HepG2 (cell line): ENCODE data around the gene HLCS.

Experiments used
- CBX1 ChIP-seq: IDR thresholded peaks from one replicate; pipeline ENCODE4 v1.6.1; 2016; ENCODE audit warnings: antibody characterized with exemption, low read depth
- CHD2 ChIP-seq: IDR thresholded peaks from 2 replicates; pipeline ENCODE4 v1.6.1; 2011; ENCODE audit warnings: low read depth, low read length, improper control_type of control experiment
- CTCF ChIP-seq: sonication (generic); formaldehyde crosslinking; IDR thresholded peaks from 2 replicates; pipeline ENCODE4 v1.5.0; 2020; ENCODE audit warnings: mild to moderate bottlenecking, missing genetic modification reagents, moderate library complexity
- ESRRA ChIP-seq: sonication (generic); formaldehyde crosslinking; IDR thresholded peaks from 2 replicates; pipeline ENCODE4 v1.5.1; 2020; ENCODE audit warnings: mild to moderate bottlenecking, low read depth, missing genetic modification reagents
- HDAC6 ChIP-seq: fragments of 200-600 bp; sonication (generic); IDR thresholded peaks from 2 replicates; pipeline ENCODE4 v1.7.0; 2017; ENCODE audit warnings: mild to moderate bottlenecking, antibody characterized with exemption, low read length, low read depth
- POLR2AphosphoS2 ChIP-seq: IDR thresholded peaks from 2 replicates; pipeline ENCODE4 v1.6.1; 2011; ENCODE audit warnings: low read depth, low read length, improper control_type of control experiment
- THAP7 ChIP-seq: sonication (generic); formaldehyde crosslinking; IDR thresholded peaks from 2 replicates; pipeline ENCODE4 v1.8.1; 2023; ENCODE audit warnings: mild to moderate bottlenecking, missing genetic modification reagents
- ZBTB10 ChIP-seq: sonication (generic); formaldehyde crosslinking; IDR thresholded peaks from 2 replicates; pipeline ENCODE4 v1.4.0; 2020; ENCODE audit warnings: missing genetic modification reagents, borderline replicate concordance
- ZFP91 ChIP-seq: sonication (generic); formaldehyde crosslinking; IDR thresholded peaks from 2 replicates; pipeline ENCODE4 v1.9.0; 2022; ENCODE audit warnings: missing genetic modification reagents, mild to moderate bottlenecking, borderline replicate concordance
- TF ChIP-seq, protein P1 (sequence below): IDR thresholded peaks from 2 replicates; pipeline ENCODE4 v1.6.1; 2016; ENCODE audit warnings: low read depth, borderline replicate concordance
- TF ChIP-seq, protein P2 (sequence below): sonication (generic); formaldehyde crosslinking; IDR thresholded peaks from 2 replicates; pipeline ENCODE4 v1.4.0; 2020; ENCODE audit warnings: missing genetic modification reagents

GRCh38 chr21:36917471-36918158, 48.9 kb downstream of the HLCS start:
- TF ChIP-seq CHD2 (no peak), CBX1 (no peak), THAP7 (CRISPR knock-in tag) (no peak), HDAC6 (no peak), ZBTB10 (CRISPR knock-in tag) (no peak), POLR2AphosphoS2 (no peak), CTCF (peak; percentile 83), ESRRA (CRISPR knock-in tag) (no peak), ZFP91 (CRISPR knock-in tag) (no peak)
- TF ChIP-seq, protein P1, sequence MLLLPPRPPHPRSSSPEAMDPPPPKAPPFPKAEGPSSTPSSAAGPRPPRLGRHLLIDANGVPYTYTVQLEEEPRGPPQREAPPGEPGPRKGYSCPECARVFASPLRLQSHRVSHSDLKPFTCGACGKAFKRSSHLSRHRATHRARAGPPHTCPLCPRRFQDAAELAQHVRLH, result no peak
- TF ChIP-seq, protein P2, sequence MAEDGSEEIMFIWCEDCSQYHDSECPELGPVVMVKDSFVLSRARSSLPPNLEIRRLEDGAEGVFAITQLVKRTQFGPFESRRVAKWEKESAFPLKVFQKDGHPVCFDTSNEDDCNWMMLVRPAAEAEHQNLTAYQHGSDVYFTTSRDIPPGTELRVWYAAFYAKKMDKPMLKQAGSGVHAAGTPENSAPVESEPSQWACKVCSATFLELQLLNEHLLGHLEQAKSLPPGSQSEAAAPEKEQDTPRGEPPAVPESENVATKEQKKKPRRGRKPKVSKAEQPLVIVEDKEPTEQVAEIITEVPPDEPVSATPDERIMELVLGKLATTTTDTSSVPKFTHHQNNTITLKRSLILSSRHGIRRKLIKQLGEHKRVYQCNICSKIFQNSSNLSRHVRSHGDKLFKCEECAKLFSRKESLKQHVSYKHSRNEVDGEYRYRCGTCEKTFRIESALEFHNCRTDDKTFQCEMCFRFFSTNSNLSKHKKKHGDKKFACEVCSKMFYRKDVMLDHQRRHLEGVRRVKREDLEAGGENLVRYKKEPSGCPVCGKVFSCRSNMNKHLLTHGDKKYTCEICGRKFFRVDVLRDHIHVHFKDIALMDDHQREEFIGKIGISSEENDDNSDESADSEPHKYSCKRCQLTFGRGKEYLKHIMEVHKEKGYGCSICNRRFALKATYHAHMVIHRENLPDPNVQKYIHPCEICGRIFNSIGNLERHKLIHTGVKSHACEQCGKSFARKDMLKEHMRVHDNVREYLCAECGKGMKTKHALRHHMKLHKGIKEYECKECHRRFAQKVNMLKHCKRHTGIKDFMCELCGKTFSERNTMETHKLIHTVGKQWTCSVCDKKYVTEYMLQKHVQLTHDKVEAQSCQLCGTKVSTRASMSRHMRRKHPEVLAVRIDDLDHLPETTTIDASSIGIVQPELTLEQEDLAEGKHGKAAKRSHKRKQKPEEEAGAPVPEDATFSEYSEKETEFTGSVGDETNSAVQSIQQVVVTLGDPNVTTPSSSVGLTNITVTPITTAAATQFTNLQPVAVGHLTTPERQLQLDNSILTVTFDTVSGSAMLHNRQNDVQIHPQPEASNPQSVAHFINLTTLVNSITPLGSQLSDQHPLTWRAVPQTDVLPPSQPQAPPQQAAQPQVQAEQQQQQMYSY (CRISPR knock-in tag), result no peak
